ENCODE data around the gene ZNF581.

Gene ZNF581

GRCh38 chr19:55648585-55649267, 5.3 kb downstream of the ZNF581 start:
- no peak for DNase-seq (ENCODE audit: low read depth)

GRCh38 chr19:55649268-55650125, 6.0 kb downstream of the ZNF581 start:
- no peak for DNase-seq (ENCODE audit: low read depth)

GRCh38 chr19:55650126-55650557, 6.7 kb downstream of the ZNF581 start:
- DNase-seq (ENCODE audit: low read depth), result no peak

DNA sequence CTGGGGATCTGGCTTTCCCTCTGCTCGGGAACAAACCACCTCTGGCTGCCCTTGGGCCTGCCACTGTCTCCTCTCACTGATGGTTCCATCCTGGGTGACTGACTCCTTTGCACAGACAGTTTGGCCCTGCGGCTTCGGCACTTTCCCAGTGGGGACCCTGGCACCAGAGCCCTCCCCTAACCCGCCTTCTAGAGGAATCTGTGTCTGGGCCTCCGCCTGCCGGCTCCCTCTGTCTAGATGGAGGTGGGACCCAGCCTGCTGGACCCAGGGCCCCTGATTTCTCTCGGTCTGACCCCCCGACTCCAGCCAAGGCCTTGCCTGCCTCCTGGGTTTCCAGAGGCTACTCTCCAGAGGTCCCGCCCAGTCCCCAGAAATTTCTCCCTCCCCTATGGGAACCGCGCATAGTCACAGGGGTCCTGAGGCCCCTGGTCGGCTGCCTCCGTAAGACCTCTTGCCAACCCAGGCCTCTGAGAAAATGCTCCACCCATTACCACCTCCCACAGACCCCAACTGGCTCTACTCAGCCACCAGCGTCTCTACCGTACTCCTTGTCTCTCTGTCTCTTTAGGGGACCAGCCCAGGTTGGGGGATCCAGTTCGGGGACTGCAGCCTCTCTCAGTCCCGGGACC, 7.3 kb downstream of the ZNF581 start:
- no peak for DNase-seq (ENCODE audit: low read depth)

DNA sequence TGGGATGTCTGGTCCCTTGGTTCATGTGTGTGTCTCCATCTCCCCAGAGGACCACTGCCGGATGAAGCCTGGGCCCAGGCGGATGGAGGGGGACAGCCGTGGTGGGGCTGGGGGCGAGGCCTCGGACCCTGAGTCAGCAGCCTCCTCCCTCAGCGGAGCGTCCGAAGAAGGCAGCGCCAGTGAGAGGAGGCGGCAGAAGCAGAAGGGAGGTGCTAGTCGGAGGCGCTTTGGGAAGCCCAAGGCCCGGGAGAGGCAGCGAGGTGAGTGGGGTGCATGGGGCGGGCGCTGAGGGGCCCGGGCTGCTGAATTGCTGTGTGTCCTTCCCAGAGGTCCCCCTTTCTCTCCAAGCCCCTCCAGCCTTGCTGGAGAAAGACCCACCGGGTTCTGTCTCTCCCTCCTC, 7.8 kb downstream of the ZNF581 start:
- no peak for DNase-seq (ENCODE audit: low read depth)

GRCh38 chr19:55652311-55653128, 9.1 kb downstream of the ZNF581 start:
- no peak for DNase-seq (ENCODE audit: low read depth)

GRCh38 chr19:55653651-55654322, 10.3 kb downstream of the ZNF581 start:
- DNase-seq (ENCODE audit: low read depth), result peak; percentile 97

DNA sequence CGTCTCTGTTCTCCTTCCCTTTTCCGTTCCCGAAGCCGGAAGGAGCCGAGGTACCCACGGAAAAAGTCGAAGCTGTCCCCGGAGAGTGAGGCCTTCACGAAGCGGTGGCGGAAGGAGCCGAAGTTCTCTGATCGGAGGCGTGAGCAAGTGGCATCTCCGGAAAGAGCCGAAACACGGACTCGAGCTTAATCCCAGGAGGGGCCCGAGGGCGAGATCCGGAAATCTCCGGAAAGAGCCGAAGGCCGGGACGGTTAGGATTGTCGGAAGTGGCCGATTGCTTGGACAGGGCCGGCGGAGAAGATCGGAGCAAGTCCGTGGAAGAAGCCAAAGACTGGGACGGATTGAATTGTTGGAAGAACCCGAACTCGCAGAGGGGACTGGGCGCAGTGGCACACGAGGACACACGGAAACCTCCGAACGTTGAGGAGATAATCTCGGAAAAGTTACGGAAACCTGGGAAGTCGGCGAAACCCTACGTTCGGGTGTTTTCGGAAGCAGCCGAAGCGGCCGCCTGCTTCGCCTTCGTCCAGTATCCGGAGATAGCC, 10.9 kb downstream of the ZNF581 start:
- DNase-seq (ENCODE audit: low read depth), result peak; percentile 99

- DNase-seq (ENCODE audit: low read depth), result peak; percentile 90
Observed at GRCh38 chr19:55654868-55655647, 11.6 kb downstream of the ZNF581 start, which contains the start of gene U2AF2. Gene U2AF2, plus strand, starts transcription at chr19:55655035. Its CDS starts 70 bp downstream, at chr19:55655105.

DNA sequence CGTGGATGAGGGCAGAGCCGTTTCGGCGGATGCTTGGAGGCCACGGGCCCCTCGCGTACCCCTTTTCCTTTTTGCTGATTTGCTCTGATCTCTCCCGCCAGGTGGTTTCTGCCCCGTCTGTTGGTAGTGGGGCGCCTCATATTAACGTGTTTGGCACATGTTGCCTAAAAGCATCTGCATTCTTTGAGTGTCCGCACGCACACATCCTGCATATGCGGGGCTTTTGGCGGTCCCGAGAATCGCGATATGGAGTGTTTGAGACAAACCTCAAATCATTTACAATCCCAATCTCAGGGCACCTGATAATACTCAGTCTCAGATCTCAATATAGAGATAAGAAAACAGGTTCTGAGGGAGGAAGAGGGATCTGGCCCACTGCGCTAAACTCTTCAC, 12.2 kb downstream of the ZNF581 start:
- no peak for DNase-seq (ENCODE audit: low read depth)

DNA sequence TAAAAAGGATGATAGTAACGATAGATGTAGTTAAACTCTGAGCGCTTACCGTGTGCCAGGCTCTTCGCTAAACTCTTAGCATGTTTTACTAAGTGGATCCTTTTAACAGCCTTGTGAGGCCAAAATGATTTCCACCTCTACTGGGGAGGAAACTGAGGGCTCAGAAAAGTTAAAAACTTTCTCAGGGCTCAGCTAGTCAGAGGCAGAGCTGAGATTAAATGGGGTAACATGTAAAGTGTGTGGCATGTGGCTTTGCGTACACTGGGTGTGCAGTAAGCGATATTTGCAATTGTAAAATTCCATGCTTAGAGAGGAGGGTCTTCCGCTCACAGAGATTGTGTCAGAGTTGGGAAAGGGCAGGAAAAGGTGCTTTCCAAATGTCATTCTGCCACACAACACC, 13.1 kb downstream of the ZNF581 start:
- no peak for DNase-seq (ENCODE audit: low read depth)

DNA sequence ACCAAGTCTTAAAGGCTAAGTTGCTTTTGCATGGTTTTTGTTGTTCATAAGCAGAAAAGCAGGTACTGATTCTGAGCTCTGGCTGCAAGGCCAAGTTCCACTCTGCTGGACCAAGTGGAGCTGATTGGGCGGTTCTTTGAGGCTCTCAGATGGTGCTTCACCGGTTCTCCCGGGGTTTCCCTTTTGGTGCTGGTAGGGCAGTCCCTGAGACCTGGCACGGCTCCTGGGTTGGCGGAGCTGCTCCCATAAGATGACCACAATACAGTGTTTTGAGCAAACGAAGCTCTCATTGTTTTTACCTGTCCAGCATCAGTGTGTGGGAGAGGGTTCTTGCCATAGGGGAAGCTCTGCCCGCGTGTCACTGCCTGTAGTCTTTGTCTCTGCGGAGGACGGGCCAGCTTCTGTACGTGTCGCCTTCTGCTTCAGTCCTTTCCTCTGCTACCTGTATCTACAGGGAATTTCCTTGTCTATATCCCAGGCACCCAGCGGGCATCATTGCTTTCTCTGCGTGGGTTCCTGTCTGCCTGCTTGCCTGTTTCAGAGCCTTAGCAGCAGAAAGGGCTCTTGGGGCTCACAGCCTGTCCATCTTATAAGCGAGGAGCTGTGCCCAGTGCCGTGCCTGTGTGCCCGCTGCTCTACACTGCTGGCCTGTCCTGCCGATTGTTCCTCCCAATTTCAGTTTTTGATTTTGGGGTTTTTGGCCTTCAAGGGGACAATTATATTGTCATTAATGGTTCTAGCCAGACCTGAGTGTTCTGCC, 13.7 kb downstream of the ZNF581 start:
- DNase-seq (ENCODE audit: low read depth), result no peak

GRCh38 chr19:55658846-55659459, 15.5 kb downstream of the ZNF581 start:
- DNase-seq (ENCODE audit: low read depth), result no peak

DNA sequence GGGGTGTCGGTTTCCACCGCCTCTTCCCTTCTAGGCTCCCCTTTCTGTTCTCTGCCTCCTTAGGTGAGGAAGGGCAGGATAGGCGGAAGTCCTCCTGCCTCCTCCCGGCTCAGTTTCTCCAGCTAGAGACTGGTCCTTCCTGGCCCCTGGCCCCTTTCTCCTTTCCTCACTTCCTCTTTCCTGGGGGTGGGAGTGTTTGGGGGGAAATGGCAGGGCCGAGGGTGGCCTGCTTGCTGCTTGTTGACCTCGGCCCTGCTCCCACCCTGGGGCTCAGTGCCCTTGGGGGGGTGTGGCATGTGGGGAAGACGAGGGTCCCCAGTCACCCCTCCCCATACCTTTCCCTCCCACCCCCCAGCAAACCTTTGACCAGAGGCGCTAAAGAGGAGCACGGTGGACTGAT, 16.4 kb downstream of the ZNF581 start:
- no peak for DNase-seq (ENCODE audit: low read depth)

GRCh38 chr19:55660404-55660803, 17.0 kb downstream of the ZNF581 start:
- no peak for DNase-seq (ENCODE audit: low read depth)

DNA sequence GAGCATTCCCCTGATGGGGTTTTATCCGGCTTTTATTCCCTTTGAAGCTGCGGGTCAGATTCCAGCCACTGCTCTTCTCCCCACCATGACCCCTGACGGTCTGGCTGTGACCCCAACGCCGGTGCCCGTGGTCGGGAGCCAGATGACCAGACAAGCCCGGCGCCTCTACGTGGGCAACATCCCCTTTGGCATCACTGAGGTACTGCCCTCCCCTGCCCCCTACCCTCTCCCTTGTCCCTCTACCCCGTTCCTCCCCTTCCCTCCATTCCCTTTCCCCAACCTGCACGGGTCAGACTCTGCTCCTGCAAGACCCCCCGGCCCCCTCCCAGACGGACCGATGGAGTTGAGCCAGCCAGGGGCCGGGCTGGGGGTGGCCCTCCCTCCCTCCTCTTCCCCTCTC, 17.5 kb downstream of the ZNF581 start:
- no peak for DNase-seq (ENCODE audit: low read depth)

DNA sequence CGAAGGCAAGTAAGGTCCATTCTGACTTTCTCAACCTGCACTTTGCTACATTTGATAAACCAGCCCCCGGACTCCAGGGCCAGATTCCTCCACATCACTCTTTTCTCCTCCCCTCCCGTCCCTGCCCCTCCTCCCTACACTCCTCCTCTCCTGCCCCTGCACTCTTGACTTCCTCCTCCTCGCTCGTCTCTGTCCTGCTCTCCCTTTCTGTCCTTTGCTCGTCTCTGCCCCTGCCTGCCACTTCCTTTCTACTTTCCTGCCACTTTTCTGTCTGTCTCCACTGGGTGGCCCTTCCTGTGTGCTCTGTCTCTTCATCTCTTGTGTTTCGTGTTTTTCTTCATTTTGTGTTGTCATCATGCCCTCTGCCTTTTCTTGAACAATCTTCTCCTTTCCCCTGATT, 18.4 kb downstream of the ZNF581 start:
- DNase-seq (ENCODE audit: low read depth), result no peak

DNA sequence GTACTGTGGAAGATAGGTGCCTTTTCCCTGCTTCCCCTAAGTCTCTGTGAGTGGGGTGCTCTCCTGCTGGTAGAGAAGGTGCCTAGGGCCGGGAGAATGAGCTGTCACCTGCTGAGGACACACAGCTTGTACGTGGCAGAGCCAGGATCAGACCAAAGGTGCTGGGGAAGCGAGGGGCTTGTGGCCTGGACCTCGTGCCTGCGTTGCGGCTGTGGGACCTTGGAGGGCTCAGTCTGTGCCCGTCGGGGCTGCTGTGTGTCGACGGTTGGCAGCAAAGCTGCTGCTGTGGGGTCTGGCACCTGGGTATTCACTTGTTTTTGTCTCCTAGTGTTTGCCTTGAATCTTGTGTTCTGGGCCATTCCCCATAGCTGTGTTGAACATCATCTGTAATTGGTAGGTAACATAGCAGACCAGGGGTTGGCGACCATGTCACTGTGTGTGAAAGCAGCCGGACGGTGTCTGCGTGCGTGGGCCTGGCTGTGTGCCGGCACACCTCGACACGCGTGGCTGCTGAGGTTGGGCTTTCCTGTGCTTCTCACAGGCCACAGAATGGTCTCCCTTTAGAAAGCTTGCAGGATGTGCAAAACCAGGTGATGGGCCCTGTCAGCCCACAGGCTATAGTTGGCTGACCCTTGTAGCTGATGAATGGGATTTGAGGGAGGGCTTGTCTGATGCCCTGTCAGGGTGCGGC, 20.5 kb downstream of the ZNF581 start:
- no peak for DNase-seq (ENCODE audit: low read depth)
